Fibroblast of mammary gland (primary cell): ENCODE results near the gene ENO1.

Source experiments
- DNase-seq: peaks from one replicate; pipeline ENCODE4 v3.0.0-alpha.2; 2010; ENCODE audit warnings: low read depth
- H3K4me3 ChIP-seq: 2 replicates; pipeline ENCODE4 v1.5.1; 2011; ENCODE audit warnings: low read depth, mild to moderate bottlenecking, low read length, moderate library complexity; ENCODE audit not compliant: control insufficient read depth
- CTCF ChIP-seq: conservative IDR thresholded peaks from 2 replicates; pipeline ENCODE4 v1.5.1; 2011; ENCODE audit warnings: low read depth, low read length, inconsistent platforms; ENCODE audit not compliant: control insufficient read depth, insufficient read depth

ENO1 gene

GRCh38 chr1:8815582-8816151, 62.8 kb downstream of the ENO1 start:
- TF ChIP-seq CTCF: no peak
- no peak overlapping the region for H3K4me3 ChIP-seq
- no peak for DNase-seq

GRCh38 chr1:8814865-8815264, 63.6 kb downstream of the ENO1 start:
- no peak for TF ChIP-seq CTCF
- no peak overlapping the region for H3K4me3 ChIP-seq
- no peak for DNase-seq

GRCh38 chr1:8813991-8814390, 64.5 kb downstream of the ENO1 start:
- no peak overlapping the region for H3K4me3 ChIP-seq
- TF ChIP-seq CTCF: no peak
- no peak for DNase-seq

- DNase-seq: no peak
- no peak overlapping the region for H3K4me3 ChIP-seq
- no peak for TF ChIP-seq CTCF
Measured at GRCh38 chr1:8813016-8813763, 65.3 kb downstream of the ENO1 start.

GRCh38 chr1:8812081-8812480, 66.4 kb downstream of the ENO1 start:
- TF ChIP-seq CTCF: no peak
- no peak for DNase-seq
- H3K4me3 ChIP-seq: no peak overlapping the region
